Activated CD8-positive, alpha-beta memory T cell treated with anti-CD3 and anti-CD28 coated beads, Interleukin-2, amount 50 U/mL, for 1 hour (primary cell): ENCODE data around the gene SNED1.

Experiments
- DNase-seq: peaks from one replicate; pipeline ENCODE4 v3.0.0-alpha.2; 2020; ENCODE audit errors: extremely low read depth

SNED1 gene

DNA sequence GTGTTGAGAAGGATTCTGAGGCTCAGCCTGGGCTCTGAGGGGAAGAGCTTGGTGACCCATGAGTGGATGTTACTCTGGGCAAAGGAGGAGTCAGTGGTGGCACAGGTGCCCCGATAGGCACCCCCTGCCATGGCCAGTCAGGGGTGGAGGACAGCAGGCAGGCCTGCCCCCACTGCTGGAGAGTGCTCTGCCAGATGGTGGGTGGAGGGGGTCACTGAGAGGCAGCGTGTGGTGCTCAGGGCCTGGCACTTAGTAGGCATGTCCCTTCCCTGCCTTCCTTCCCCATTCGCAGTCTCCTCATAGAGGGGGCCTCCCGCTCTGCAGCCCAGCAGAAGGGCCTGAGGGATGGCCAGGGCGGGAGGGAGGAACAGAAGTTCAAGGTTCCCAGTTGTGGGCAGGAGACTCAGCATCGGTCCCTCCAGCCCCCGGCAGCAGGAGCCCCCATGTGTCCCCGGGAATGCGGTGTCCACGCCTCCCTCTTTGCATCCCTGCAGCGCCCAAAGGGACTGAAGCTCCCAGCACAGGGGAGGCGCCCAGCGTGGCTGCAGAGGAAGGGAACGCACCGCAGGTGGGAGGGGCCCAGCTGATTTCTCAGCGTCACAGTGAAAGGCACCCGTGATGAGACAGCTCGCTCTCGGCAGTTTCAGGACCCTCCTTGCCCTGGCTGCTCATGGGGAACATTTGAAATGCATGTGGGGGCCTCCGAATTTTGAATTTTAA, 5.7 kb upstream of the SNED1 start:
- no peak for DNase-seq

DNA sequence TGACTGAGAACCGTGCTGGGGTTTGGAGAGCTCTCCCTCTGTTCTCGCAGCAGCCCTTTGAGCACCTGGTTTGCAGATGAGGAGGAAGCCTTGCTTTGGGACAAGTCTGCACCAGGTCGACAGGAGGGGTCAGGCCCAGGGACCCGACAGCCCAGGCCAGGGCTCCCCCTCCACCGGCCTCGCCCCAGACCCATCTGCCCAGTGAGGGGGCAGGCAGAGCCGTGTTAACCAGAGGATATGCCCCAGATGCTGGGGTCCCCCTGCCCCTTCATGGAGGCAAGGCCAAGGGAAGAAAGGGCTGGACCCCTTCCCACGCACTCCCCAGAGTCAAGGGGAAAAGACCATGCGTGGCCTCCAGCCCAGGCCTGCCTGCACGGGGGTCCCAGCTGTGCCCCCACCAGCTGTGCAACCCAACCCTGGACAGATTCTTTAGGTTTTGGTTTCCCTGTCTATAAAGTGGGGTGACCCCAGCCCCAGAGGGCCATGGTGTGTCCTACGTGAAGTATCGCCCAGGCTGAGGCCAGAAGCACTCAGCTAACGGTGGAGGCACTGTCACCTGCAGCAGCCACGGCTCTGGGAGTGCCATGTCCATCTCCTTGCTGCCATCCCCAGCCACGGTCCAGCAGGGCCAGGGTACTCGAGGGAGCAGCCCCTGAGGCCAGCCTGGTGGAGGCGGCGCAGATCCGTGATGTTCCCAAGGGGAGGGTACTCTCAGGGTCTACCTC, 4.8 kb upstream of the SNED1 start:
- no peak for DNase-seq

DNA sequence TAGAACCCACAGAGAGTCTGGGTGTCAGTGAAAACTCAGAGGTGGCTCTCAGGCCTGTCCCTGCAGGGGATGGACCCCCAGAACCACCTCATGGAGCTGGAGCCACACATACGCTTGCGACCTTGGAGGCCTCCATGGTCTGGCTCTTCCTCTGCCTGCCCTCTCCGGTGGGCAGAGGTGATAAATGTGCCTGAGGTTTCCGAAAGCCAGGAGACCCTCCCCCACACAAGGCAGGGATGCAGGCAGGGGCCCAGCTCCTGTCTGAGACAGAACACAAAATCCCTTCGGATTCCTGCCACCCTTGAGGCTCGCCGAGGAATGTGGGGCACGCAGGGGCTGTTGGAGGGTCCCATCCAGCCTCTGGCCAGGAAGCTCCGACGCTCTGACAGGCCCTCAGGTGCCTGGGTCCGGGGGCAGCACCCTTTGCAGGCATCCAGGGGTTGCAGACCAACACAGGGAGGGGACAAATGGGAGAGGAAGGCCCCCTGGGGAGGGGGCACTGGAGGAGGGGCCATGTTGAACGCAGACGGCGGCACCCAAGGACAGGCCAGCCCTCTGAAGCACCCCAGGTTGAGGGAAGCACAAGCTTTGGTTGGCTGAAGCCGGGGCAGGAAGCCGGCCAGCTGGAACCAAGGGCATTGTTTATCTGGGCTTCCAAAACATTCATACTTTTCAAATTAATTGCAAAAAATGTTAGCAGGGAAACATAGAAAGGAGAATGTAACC, 4.1 kb upstream of the SNED1 start:
- DNase-seq = no peak

DNA sequence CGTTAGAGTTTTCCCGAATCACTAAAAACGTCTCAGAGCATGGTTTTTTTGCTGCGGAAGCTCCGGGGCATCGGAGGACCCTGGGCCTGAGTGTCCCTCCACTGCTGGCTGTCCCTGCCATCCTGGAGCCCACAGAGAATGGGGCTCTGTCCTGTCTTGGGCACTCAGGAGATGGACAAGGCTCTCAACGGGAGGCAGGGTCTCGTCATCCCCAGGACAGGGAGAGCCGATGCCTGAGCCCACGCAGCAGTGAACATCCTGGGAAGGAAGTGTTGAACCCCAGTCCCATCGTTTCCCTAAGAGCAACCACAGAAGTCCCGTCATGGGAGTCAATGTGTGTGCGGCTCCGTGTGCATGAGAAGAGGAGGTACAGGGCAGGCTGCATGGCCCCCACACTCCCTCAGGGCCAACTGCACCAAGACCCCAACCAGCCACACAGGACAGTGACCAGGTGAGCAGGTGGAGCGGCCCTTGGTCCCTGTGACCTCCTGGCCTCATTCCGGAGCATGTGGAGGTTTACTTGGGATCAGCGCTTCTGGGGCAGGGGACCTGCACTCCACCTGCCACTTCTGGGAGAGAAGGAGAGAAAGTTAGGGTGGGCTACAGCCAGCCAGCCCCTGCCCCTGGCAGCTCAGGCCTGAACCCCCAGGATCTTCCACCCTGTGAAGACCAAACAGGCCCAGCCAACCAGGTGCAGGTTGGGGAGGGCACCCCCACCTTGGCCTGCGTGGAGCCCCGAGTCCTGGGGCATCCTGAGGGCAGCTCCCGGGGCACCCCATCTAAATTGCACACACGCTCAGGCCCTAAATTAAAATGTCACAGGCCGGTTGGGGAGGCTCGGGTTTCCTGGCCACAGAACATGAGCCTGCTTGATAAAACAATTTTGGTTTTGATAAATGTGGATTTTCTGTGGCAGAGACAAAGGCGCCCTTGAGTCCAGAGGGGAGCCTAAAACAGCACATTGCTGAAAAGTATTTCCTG, 3.1 kb upstream of the SNED1 start:
- DNase-seq = no peak

DNA sequence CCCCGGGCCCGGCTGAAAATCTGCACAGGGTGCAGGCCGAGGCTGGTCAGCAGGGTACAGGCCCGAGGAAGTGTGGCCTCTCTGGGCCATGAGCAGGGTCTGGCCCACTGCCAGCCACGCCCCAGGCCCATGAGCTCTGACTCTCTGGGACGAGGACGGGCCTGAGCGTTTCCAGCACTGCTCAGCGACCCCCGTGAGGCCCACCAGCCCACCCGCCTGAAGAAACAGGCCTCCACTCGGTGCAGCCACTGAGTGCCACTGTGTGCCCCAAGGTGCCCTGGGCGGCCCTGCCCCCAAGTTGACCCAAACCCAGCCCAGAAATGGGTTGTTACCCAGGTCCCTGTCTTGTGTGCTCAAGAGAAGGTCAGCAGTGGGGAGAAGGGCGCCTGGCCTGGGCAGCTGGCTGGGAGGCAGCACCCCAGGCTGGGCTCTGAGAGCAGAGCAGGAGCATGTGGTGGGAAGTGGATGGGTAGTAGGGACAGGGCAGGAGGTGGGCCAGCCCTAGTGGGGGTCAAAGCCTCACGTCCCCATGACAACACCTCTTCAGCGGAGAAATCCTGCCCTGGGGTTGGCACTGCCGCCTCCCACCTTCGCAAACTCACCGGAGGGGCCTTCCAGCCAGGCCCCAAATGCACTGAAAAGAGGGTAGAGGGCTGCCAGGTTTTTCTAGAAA, 2.1 kb upstream of the SNED1 start:
- no peak for DNase-seq

DNA sequence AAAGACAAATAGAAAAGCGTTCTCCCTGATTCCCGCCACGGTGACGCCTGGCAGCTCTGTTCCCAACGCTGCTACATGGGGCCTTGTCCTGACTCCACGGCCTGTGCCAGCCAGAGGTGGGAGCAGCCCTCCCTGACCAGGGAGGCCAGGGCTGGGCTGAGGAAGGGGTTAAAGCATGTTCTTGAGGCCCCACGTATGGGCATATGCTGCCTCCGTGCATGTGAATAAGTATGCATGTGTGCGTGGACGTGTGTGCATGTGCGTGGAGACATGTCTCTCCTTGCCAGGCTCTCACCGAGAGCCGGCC, 1.6 kb upstream of the SNED1 start:
- no peak for DNase-seq

DNA sequence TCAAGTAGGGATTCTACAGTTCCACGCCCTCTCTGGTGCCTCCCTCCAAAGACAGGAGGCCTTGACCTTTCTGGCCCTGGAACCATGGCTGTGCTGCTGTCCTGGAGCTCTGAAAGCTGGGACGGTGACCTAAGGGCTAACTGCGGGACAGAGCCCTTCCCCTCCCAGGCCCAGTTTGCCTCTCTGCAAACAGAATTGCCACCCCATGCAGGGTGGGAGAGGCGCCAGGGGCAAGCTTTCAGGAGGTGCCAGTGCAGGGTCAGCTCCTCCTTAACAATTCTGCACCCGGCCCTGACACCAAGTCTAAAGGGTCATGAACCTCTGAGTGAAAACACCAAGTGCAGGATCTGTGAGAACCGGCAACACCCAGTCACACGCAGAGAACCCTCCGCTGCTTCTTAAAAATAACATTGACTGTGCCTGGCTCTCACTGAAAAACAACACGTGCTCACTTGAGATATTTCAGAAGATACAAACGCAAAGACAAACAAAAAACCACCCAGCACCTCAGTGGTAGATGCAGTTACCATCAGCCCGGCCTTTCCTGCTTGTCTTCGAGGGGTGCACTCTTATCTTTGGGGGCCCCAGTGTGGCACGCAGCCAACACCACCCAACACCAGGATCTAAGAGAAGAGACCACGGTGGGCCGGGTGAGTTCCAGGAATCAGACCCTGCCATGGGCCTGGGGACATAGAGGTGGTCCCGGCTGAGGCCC, 1.1 kb upstream of the SNED1 start:
- no peak for DNase-seq

DNA sequence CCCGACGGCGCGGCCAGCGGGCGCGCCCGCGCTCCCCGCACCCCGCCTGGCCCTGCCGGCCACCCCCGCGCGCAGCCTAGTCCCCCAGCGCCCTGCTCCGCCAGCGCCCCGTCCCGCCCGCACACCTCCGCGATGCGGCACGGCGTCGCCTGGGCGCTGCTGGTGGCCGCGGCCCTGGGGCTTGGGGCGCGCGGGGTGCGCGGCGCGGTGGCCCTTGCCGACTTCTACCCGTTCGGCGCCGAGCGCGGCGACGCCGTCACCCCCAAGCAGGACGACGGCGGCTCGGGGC, 232 bp downstream of the SNED1 start:
- DNase-seq = no peak

DNA sequence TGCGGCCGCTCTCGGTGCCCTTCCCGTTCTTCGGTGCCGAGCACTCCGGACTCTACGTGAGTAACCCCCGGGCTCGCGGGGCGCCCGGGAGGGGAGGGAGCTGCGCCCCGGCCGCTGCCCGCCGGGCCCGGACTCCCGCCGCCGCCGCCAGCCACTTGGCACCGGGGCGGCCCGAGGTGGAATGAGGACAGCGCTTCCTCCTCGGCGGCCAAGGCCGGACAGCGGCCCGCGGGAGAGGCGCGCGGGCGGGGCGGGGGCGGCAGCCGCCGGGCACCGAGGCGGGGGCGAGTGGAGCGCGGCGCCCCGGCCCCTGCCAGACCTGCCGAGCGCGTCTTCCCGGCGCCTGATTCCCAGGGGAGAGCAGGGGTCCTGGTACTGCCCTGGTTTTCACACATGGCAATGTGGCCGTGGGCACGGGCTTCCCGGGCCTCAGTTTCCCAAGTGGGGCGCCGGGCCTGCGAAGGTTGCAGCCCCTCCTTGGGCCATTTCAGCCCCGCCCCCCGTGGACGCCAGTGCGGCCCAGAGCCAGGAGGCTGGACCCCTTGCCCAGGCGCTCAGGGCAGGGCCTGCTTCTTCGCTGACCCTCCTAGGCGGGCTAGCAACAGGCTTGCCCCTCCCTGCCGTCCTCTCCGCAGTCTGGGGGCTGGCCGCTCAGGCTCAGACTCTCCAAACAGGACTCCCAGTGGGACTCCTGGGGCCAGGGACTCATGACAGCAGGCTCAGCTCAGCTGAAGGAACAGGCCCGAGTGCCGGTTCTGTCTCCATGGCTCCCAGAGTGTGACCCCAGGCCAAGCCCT, 775 bp downstream of the SNED1 start:
- no peak for DNase-seq

DNA sequence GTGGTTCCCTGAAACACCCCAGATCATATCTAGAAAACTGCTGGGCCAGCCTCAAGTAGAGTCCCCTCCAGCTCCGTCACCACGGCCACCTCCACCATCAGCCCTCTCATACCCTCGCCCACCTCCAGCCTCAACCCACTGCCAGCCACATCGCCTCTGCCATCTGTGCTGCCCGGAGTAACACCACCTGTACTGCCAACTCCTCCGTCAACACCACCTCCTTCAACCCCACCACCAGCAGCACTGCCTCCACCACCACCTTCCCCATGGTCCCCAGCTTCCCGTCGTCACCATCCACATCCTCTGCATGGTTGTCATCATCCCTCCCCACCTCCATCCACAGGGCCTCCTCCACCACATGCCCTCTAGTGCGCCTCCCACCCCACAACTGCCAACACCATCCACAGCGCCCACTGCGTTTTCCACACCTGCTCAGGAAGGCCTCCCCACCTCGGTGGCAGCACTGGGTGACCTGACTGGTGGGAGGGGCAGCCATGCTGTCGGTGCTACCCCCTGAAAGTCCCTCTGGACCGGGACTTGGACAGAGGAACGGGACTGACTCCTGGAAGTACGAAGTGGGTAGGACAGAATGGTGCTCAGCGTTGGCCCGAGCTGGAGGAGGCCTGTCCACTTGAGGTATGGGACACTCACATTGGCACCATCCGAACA, 1.6 kb downstream of the SNED1 start:
- DNase-seq = no peak

DNA sequence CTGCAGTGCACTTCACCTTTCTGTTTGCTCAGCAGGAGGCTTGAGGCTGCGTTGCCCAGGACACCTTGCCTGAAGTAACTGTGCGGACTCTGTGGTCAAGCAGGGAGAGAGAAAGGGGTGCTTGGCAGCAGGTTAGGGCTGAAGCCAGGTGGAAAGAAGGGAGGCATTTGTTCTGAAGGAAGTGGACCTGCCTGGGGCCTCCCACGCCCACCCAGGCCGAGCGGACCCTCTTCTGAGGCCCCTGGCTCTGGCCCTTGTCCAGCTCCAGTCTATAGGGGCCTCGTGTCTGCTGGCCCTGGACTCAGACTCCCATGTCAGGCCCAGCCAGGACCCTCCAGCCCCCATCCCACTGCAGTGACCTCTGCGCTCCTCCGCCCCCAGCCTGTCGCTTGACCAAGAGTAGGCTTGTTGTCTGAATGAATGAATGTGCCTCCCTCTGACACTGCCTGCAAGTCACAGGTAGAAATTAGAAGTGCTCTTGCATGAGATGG, 2.5 kb downstream of the SNED1 start:
- DNase-seq = no peak

DNA sequence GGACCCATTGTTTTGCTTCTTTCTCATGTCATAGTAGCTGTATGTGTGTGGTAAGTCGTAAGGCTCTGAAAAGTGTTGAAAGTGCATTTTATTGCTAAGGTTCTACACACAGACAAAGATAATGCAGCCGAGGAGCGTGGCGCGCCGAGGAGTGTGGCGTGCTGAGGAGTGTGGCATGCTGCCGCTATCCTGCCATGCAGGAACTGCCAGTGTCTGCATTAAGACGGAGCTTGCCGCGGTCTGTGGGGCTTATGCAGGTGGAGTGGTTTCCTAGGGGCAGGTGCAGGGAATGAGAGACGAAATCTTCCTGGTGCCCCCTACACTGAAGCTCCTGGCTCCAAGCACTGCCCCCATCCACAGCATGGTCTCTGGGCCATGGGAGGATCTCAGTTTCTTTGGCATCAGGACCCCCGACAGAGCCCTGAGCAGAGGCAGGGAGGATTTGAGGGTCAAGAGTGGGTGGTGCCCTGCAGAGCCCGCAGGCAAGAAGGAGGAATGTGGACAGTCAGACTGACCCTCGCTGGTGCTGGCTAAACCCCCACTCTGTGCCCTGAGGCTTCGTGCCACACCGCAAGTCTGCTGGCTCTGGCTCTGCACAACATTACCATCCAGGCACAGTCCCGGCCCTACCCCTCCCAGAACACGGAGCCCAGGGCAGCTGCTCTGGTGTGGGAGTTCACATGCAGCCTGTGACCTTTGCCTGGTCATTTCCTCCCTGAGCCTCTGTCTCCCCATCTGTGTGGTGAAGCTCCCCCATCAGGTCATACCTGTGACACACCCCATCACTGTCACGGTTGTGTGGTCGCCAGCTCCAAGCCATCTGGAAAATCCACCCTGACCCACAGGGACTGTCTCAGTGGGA, 3.2 kb downstream of the SNED1 start:
- DNase-seq = no peak

DNA sequence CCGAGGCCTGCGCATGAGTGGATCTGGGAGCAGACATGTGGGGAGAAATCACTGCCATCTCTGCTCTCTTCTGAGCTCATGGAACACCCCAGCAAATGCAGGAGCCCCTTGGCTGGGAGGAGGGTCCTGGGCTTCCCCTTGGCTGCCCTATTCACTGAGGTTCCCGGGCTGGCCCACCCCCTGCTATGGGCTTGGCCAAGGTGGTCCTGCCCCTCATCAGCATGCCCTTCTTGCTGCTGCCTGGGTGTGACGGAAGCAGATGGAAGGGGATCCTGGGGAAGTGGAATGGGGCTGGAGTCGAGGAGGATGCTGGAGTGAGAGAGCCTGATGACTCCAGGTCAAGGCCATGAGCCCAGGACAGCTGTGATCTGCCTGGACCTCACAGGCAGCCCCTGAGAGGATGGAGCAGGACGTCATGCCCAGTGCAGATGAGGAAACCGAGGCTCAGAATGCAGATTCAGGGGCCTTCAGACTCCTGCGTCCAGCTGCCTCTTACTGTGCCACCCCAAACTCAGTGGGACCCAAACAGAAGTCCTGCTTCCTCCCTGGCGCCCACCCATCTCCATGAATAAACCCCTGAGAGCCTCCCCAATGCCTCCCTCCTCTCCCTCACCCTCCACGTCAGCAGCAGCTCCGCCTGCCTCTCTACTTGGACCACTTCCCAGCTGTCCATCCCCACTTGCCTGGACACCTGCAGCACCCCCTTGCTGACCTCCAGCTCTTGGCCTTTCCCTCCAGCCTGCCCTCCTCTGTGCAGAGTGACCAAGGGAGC, 4.0 kb downstream of the SNED1 start:
- DNase-seq = no peak

DNA sequence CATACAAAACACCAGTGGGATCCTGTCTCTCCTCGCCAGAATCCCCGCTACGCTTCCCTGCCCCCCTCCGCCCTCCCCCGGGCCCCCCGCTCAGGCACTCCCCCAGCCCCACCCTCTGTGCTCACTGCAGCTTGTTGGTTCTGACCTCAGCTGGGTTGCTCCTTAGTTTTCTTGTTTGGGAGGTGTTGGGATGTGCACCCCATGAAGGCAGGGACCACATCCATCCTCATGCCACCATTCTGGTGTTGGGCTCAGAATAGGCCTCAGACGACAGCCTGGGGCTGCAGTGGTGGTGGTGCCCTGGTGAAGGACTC, 4.6 kb downstream of the SNED1 start:
- no peak for DNase-seq

DNA sequence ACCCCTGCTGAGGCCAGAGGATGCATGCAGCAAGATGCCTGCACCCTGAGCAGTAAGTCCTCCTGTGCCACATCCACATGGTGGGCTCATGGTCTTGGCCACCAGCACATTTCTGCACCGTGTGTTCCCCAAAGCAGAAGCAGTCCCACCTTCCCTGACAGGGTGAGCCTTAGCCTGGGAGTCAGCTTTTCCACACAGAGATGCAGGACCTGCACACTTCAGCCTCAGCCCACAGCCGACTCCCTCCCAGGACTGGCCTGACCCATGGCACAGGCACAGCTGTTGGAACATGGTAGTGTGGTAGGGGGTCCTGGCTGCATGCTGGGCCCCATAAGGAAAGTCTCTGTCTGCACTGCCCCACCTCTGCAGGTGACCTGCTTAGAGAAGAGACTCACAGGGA, 5.0 kb downstream of the SNED1 start:
- no peak for DNase-seq

DNA sequence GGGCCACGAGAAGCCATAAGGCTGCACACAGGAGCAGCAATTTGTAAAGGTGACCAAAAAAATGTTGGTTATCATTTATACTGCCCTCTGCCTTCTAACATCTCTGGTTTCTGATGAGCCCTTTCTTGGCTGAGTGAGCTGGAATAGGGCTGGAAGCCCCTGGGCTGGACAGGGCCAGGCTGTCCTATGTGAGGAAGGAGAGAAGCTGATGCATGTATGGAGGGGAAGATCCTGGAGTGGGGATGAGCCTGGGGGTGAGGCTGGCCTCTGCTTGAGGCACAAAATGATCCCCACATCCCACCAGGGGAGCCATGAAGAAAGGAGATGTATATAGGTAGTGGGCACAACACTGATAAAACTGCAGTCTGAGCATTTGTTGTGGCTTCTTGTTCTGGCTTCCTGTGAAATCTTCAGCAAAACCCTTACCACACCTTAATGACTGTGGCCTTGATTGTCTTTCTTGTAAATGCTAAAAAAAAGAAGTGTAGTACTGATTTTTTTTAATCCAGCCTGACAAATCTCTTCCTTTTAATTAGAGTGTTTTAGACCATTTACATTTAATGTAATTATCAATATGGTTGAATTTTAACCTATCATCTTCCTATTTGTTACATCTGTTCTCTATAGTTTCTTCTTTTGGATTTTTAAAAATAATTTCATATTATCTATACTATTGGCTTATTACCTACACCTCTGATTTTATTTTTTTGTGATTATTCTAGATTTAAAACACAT, 5.6 kb downstream of the SNED1 start:
- no peak for DNase-seq

DNA sequence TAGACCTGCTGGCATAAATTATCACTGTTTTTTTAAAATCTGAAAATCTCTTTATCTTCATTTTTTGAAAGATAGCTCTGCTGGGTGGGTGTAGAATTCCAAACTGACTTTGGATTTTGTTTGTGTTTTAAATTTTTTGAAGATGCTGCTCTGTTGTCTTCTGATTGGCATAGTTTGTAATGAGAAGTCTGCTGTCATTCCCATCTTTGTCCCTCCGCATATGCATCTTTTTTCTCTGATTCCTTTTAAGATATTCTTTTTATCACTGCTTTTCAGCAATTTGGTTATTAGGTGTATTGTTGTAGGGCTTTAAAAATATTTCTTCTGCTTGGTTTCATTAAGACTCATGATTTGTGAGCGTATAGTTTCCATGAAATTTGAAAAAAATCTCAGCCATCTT, 7.2 kb downstream of the SNED1 start:
- DNase-seq = no peak
